NK-92 (cell line): ENCODE results near the gene COMMD8.

Experiments used
- DNase-seq: peaks from one replicate; lab custom pipeline; 2025; ENCODE audit not compliant: unreplicated experiment; lab: John Stamatoyannopoulos, UW

The COMMD8 gene

GRCh38 chr4:47473141-47473750, 9.7 kb upstream of the COMMD8 start:
- DNase-seq: no peak

- no peak for DNase-seq
These were observed 8.1 kb upstream of the COMMD8 start for GRCh38 chr4:47471591-47471990.

GRCh38 chr4:47471064-47471463, 7.6 kb upstream of the COMMD8 start:
- DNase-seq: no peak

- DNase-seq: no peak
These were observed 6.4 kb upstream of the COMMD8 start for GRCh38 chr4:47469951-47470350.

- DNase-seq: no peak
These were observed 5.3 kb upstream of the COMMD8 start for GRCh38 chr4:47468706-47469365.

GRCh38 chr4:47466056-47466785, 2.7 kb upstream of the COMMD8 start:
- DNase-seq: no peak

- no peak for DNase-seq
These were observed 1.5 kb upstream of the COMMD8 start for GRCh38 chr4:47465004-47465403.

- no peak for DNase-seq
These were observed 685 bp downstream of the COMMD8 start for GRCh38 chr4:47462799-47463234.

- DNase-seq: no peak
These were observed 11.8 kb downstream of the COMMD8 start for GRCh38 chr4:47451657-47452056.

- no peak for DNase-seq
These were observed 19.5 kb downstream of the COMMD8 start for GRCh38 chr4:47444031-47444430.

- no peak for DNase-seq
These were observed 20.5 kb downstream of the COMMD8 start for GRCh38 chr4:47442980-47443379.

GRCh38 chr4:47434931-47435330, 28.6 kb downstream of the COMMD8 start:
- no peak for DNase-seq

GRCh38 chr4:47432749-47433148, 30.8 kb downstream of the COMMD8 start:
- no peak for DNase-seq

- DNase-seq: no peak
These were observed 35.6 kb downstream of the COMMD8 start for GRCh38 chr4:47427935-47428334.

- no peak for DNase-seq
These were observed 37.9 kb downstream of the COMMD8 start for GRCh38 chr4:47425628-47426027.

- DNase-seq: no peak
These were observed 44.2 kb downstream of the COMMD8 start for GRCh38 chr4:47419296-47419695.

- no peak for DNase-seq
These were observed 45.4 kb downstream of the COMMD8 start for GRCh38 chr4:47418147-47418546.

- no peak for DNase-seq
These were observed 47.8 kb downstream of the COMMD8 start for GRCh38 chr4:47415719-47416118.

- DNase-seq: no peak
These were observed 50.0 kb downstream of the COMMD8 start for GRCh38 chr4:47413521-47413920.

GRCh38 chr4:47410271-47410670, 53.2 kb downstream of the COMMD8 start:
- no peak for DNase-seq

- no peak for DNase-seq
These were observed 57.1 kb downstream of the COMMD8 start for GRCh38 chr4:47406408-47406807.
